ENCODE measurements around the gene HOXC5. TPM values are rescaled to one million over a fixed set of nuclear protein-coding genes. Genes with fewer than 3 reads are reported as not detected.
A peak's percentile ranks its signal among the peaks of the same experiment; 100 is the strongest.

The HOXC5 gene
- total RNA-seq, 1 experiment from 2014 or later, result not detected

GRCh38 chr12:54059668-54060067 lies 26.8 kb downstream of the HOXC5 start:
- Histone ChIP-seq H3K4ac (ENCODE audit: low read depth, low read length) (no peak overlapping the region), H4K5ac (ENCODE audit: insufficient read length, low read depth, low read length) (no peak overlapping the region), H2BK5ac (ENCODE audit: insufficient read length, low read length) (no peak overlapping the region), H3K18ac (ENCODE audit: insufficient read length, low read depth, low read length) (no peak overlapping the region), H2AK5ac (ENCODE audit: insufficient read length, low read length) (no peak overlapping the region), H3K79me1 (ENCODE audit: insufficient read depth, low read depth, low read length, poor library complexity, severe bottlenecking) (no peaks in the 10 kb centered on the region), H2BK12ac (ENCODE audit: insufficient read length, low read depth, low read length) (no peak overlapping the region), H3K4me1 (ENCODE audit: insufficient read depth, low read length) (peaks cover 7% of the 10 kb centered on the region; the same call in 1 of the 2 replicates), H3T11ph (ENCODE audit: low read length) (no peak overlapping the region), H3K9ac (ENCODE audit: extremely low read depth, insufficient read length, low read length) (no peak overlapping the region), H3K23me2 (ENCODE audit: insufficient read length, low read depth, low read length, poor library complexity, severe bottlenecking) (no peaks in the 10 kb centered on the region), H2BK15ac (ENCODE audit: low read depth, low read length) (no peak overlapping the region), H4K20me1 (ENCODE audit: control insufficient read depth, insufficient read depth, insufficient read length) (no peaks in the 10 kb centered on the region), H4K8ac (replicated peaks; ENCODE audit: insufficient read length, low read depth, low read length) (no peak overlapping the region), H3K9me3 (ENCODE audit: control insufficient read depth, low read depth, low read length) (no peaks in the 10 kb centered on the region), H3K23ac (ENCODE audit: insufficient read length, low read depth, low read length) (no peak overlapping the region), H3K4me2 (ENCODE audit: insufficient read depth, insufficient read length, low read length) (peak overlapping the region; percentile 11), H3K56ac (ENCODE audit: insufficient read length, low read depth, low read length) (no peak overlapping the region), H2AFZ (ENCODE audit: low read length) (no peak overlapping the region), H2BK120ac (ENCODE audit: low read depth, low read length, poor library complexity, severe bottlenecking) (no peak overlapping the region), H3K27me3 (ENCODE audit: insufficient read depth, low read length) (peaks cover 91% of the 10 kb centered on the region), H3K27ac (ENCODE audit: insufficient read length, low read depth, low read length) (no peak overlapping the region), H4K91ac (ENCODE audit: insufficient read length, low read depth, low read length) (no peak overlapping the region), H2BK20ac (ENCODE audit: low read depth, low read length, poor library complexity, severe bottlenecking) (no peak overlapping the region), H3K79me2 (ENCODE audit: insufficient read depth, low read length) (no peaks in the 10 kb centered on the region), H3K14ac (ENCODE audit: insufficient read depth, low read length) (no peak overlapping the region)
- no peak overlapping the region; a peak in 1 of 5 replicates for H3K4me3 Mint-ChIP-seq
- WGBS (ENCODE audit: extremely low coverage, insufficient read length, low lambda C conversion rate), result no CpG with 5 or more reads among the region's 7 CpGs
- no peak overlapping the region for H3K27ac Mint-ChIP-seq
- DNase-seq, result no peak
- H3K4me1 Mint-ChIP-seq, result peaks cover 6 to 60% of the 10 kb centered on the region in 2 experiments
- H3K27me3 Mint-ChIP-seq (ENCODE audit: low read depth), result peaks cover 100% of the 10 kb centered on the region
- no peak for TF ChIP-seq CTCF (conservative IDR thresholded peaks at IDR 0.05)
- H3K36me3 Mint-ChIP-seq (ENCODE audit: insufficient read depth in 1 of 3, low read depth in 3 of 3), result no peaks in the 10 kb centered on the region; a peak in 1 of 7 replicates
- peaks cover 0 to 5% of the 10 kb centered on the region in 2 experiments; a peak in 1 of 5 replicates for H3K9me3 Mint-ChIP-seq
